Measurements from ENCODE around the gene ALG9. TPM values are rescaled to one million over a fixed set of nuclear protein-coding genes. Genes with fewer than 3 reads are reported as not detected.

ALG9 gene
- polyA plus RNA-seq, 1 donor, result 26.1 TPM

Other genes with a start within 250 kb of the ALG9 start
- 12.4 TPM for gene PPP2R1B, start 105.2 kb downstream of the ALG9 start, polyA plus RNA-seq (ENCODE audit: insufficient read length)
- 1.7 TPM for gene FDXACB1, start 7.6 kb upstream of the ALG9 start, polyA plus RNA-seq (ENCODE audit: insufficient read length)
- gene CFAP68, start 8.0 kb upstream of the ALG9 start, polyA plus RNA-seq (ENCODE audit: insufficient read length), result 15.7 TPM
- 886 TPM for gene CRYAB, start 40.2 kb upstream of the ALG9 start, polyA plus RNA-seq (ENCODE audit: insufficient read length)
- 93.3 TPM for gene HSPB2, start 41.2 kb upstream of the ALG9 start, polyA plus RNA-seq (ENCODE audit: insufficient read length)
- gene C11orf52, start 47.3 kb upstream of the ALG9 start, polyA plus RNA-seq (ENCODE audit: insufficient read length), result 3.1 TPM
- gene DIXDC1, start 65.8 kb upstream of the ALG9 start, polyA plus RNA-seq (ENCODE audit: insufficient read length), result 19.6 TPM
- 39.5 TPM for gene DLAT, start 153.8 kb upstream of the ALG9 start, polyA plus RNA-seq (ENCODE audit: insufficient read length)
- 1.1 TPM for gene PIH1D2, start 202.4 kb upstream of the ALG9 start, polyA plus RNA-seq (ENCODE audit: insufficient read length)
- 27.7 TPM for gene NKAPD1, start 202.7 kb upstream of the ALG9 start, polyA plus RNA-seq (ENCODE audit: insufficient read length)
- gene TIMM8B, start 215.2 kb upstream of the ALG9 start, polyA plus RNA-seq (ENCODE audit: insufficient read length), result 48.5 TPM
- gene SDHD, start 215.3 kb upstream of the ALG9 start, polyA plus RNA-seq (ENCODE audit: insufficient read length), result 92.7 TPM

Measured in forelimb muscle (tissue), 1 donor.